ENCODE results near the gene MAGEF1.

The MAGEF1 gene

GRCh38 chr3:184711493-184712247 lies at the start of gene MAGEF1:
MAGEF1 (minus strand) TSS chr3:184712064; CDS start chr3:184711821, 243 bp downstream.
- peak; percentile 41 to 42 for DNase-seq

DNA sequence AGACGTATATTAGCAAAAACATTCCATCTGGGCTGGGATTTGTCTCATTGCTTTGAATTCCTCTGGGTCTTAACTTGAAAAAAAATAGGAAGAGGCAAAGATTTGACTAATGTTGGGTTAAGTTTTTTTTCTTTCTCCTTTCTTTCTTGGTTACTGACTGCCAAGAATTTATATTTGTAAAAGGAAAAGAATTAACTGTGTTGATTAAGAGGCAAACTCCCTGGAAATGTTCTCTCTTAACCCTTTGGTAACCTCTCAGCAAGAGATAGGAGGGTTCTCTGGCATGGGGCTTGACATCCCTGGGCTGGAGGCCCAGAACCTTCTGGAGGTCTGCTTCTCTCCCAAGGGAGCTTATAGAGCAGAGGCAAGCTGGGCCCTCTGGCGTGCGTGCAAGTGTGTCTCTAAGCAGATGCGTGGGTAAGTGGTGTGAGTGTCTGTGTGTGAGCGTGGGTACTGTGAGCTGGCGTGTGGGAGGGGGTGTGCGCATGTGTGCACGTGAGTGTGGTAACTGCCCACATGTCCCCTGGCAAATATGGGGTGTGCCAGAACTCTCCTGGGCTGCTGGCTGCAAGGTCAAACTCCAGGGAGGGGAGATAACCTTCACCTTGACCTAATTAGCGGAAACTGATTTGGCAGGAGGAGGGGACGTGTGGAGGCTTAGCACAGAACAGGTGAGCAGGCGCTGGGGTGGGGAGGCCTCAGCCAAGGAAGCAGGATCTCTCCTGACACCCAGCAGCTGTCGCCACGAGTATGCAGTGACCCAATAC lies 49.4 kb upstream of the MAGEF1 start:
- DNase-seq = no peak

DNA sequence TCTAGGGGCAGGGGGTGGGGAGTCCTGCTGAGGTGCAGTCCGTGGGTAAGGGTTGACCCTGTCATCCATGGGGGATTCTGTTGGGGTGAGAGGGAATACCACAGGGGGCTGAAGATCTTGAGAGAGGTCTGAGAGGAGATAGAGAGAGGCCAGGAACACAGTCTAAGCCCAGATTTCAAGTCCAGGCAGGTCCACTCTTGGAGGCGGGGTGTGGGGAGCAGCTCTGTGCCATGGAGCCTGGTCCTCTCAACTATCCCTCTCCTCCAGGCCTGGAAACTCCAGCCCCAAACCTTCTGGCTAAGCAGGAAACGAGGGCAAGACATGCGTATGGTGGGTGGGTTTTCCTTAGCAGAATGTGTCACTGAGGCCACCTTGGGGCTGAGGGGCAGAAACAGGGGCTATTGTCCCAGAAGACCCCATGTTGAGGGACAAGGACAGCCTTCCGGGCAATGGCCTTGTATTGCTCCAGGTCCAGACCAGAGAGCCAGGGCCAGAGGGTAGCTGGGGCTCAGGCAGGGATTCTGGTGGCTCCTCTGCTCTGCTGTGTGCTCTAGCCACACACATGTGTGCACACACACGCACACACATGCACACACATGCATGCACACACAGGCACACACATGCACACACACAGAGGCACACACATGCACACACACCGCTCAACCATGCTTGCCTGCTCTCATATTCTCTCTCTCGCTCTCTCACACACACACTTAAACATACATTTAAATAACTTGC lies 48.6 kb upstream of the MAGEF1 start:
- DNase-seq = no peak

- no peak for DNase-seq
Measured at GRCh38 chr3:184759666-184760200, 47.9 kb upstream of the MAGEF1 start.

DNA sequence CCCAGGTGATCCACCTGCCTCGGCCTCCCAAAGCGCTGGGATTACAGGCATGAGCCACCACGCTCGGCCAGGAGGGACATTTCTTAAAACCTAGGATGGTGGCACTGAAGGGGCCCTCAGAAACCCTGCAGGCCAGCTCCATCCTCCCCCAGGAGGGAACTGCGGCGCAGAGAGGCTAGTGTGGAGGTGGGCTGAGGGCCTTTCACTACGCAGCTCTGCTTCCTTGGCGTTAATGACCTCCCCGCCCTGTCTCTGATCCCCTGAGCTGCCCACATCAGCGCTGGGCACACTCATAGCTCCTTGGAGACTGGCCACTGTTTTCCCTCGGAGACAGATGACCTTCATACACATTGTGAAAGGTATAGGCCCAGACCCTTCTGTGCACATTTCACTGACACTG lies 46.2 kb upstream of the MAGEF1 start:
- DNase-seq = no peak

GRCh38 chr3:184757022-184757651 lies 45.3 kb upstream of the MAGEF1 start:
- no peak for DNase-seq

GRCh38 chr3:184756151-184757021 lies 44.5 kb upstream of the MAGEF1 start:
- DNase-seq = no peak

DNA sequence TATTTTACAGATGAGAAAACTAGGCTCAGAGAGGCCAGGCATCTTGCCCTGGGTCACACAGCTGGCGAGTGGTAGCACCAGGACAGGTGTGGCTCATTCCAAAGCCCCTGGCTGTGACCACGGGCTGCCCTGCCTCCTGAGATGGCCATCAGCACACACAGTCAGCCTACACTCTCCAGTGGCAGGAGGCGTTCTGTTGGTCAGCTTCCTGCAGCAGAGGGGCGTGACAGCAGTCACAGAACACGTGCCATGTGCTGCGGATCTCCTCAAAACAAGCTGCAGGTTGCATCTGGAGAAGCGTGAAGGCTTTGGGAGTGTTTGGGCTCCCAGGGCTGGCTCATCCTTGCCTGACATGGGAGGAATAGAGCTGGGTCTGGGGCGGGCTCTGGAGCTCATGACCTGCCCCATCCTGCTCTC lies 43.5 kb upstream of the MAGEF1 start:
- DNase-seq = no peak

DNA sequence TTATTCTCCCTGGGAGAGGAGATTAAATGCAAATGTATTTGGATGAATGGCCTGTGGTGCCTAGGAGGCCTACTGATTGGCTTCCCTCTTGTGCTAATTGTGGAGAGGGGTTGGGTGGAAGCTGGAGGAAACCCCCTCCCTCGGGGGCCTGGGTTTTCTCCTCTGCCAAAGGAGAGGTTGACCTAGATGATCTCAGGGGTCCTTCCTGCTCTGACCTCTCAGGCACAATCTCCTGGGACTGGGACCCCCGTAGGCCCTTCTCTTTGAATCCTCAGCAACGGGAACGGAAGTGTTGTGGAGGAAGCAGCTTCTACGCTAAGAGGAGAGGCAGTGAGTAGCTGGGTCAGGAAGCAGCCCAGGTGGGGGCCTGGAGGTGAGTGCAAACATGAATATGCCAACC lies 40.5 kb upstream of the MAGEF1 start:
- no peak for DNase-seq

DNA sequence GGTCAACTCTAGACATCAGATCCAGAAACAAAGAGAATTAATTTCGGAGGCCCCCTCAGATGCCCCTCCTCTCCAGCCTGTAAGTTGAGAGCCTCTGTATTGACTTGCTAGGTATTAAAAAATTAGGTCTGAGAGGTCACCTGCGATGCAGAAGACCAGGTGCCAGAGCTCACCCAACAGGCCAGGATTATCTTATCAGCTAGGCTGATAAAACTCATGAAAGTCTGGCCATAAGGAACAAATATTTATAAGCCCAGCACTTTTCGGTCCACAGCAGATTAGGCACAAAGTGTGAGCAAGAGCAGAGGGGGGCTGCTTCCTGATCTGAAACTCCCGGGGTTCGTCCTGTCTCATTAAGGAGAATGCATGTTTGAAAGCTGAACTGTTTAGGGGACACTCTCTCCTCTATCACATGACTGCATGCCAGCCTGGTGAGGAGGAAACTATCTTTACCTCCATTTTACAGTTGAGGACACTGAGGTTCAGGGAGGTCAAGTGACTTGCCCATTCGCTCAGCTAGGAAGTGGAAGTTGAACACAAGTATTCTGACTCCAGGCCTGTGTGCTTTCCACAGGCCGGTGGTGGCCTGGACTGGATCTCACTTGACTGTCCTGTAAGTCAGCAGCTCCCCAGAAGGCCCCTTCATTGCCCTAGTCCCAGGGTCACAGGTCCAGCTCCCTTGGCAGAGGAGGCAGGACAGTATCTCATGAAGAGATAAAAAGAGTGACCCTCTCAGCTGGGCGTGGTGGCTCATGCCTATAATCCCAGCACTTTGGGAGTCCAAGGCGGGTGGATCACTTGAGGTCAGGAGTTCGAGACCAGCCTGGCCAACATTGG lies 39.6 kb upstream of the MAGEF1 start:
- no peak for DNase-seq

GRCh38 chr3:184750349-184751083 lies 38.7 kb upstream of the MAGEF1 start:
- no peak for DNase-seq

GRCh38 chr3:184749168-184749744 lies 37.4 kb upstream of the MAGEF1 start:
- no peak for DNase-seq

GRCh38 chr3:184748219-184749135 lies 36.6 kb upstream of the MAGEF1 start:
- DNase-seq = no peak

DNA sequence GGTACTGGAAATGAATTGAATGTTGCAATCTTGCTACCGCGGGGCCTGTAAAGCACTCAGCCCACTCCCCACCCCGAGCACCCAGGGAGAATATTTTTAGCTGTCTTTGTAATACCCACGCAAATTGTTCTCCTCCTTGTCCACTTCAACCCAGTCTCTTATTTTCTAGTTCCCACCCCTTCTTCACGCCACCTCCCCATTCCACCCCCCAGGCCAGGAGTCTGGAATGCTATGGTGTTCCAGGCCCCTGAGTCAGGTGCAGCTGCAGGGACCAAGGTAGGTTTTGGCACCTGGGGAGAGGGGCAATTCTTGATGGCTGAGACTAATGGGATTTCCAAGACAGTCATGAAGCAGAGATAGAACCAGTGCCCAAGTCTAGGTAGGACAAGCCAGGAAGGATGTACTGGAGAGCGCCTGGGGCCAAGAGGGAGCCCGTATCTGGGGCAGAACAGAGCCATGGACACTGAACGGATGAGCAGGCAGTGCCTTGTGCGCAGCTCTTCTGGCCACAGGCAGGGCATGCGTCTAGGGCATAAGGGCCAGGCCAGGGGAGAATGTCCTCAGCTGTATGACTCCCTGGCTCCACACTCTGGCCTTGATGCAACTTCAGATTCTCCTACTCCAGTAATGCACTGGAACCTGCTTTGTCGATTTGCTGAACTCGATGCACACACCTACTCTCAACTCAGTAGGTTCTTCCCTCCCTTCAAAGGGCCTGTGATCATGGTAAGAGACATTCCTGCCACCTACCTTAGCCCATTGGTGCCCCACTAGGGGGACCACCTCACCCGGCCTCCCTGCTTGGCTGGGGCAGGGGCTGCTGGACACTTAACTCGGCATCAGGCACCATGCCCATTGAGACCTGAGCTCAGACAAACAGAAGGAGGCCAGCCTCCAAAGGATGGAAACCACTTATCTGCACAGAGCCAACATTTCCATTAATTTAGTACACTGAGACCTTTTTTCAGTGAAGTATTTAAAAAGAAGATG lies 34.6 kb upstream of the MAGEF1 start:
- no peak for DNase-seq

DNA sequence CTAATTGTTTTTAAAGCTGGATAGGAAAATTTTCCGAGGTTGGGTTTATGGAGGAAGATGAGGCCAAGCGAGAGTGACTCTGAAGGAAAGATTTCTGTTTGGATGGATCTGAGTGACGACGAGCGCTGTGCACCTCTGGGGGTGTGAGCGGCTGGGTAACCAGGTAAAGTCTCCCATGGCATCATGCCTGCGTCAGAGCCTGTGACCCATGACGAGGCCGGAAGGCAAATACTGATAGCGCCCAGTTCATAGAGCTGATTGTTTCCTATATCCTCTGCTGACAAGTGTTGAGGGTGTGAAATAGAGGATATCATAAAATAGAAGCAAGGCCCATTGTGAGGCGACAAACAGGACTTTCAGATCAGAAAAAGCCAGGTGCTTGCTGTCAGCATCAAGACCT lies 33.7 kb upstream of the MAGEF1 start:
- no peak for DNase-seq

DNA sequence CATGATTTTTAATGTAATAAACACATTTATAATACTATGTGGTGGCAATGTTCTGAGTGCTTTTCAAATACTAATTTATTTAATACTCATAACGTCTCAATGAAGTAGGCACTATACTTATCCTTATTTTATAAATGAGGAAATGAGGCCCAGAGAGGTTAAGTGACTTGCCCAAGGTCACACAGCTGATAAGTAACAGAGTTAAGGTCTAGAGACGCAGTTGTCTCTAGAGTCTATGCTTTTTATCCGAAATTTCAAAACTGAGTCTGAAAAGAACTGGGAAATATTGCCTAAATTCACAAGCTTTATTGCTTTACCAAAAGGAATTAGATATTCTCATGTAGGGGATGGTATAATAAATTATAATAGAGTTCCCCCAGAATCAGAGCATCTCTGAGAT lies 31.4 kb upstream of the MAGEF1 start:
- no peak for DNase-seq

DNA sequence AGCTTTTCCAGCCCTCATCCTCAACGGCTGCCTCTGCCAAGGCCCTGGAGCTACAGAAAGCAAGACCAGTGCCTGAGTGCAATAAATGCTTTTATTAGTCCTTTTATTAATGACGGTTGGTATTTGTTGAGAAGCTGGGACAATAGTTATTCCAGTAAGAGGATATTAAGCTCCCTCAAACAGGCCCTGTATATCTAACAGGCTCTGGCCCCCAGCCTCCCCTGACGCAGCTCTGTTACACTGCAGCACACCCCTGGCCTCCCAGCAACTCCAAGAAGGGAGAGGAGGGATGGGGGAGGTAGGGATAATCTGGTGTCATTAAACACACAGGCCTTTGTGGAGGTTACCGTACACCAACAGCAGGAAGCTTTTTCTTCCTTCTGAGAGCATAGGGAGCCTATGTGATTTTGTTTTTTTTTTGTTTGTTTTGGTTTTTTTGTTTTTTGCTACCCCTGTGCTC lies 30.8 kb upstream of the MAGEF1 start:
- DNase-seq = no peak
